Astrocyte of the cerebellum (primary cell): Measurements from ENCODE around the gene ARID5A.

Experiments
- DNase-seq: peaks from one replicate; pipeline ENCODE4 v3.0.0-alpha.2; 2011; ENCODE audit warnings: low read depth
- H3K4me3 ChIP-seq: 2 replicates; pipeline ENCODE4 v1.5.1; 2011; ENCODE audit warnings: mild to moderate bottlenecking, low read depth, low read length, moderate library complexity
- in situ Hi-C: cut with HindIII; loops from 2 replicates; pipeline ENCODE4 v1.10.0; 2017; ENCODE audit warnings: low sequenced_read_pairs
- TF ChIP-seq, protein P1 (sequence below): IDR thresholded peaks from 2 replicates; pipeline ENCODE4 v1.5.1; 2012; ENCODE audit warnings: low read length, low read depth, moderate library complexity, mild to moderate bottlenecking; ENCODE audit errors: missing control alignments

Gene ARID5A

DNA sequence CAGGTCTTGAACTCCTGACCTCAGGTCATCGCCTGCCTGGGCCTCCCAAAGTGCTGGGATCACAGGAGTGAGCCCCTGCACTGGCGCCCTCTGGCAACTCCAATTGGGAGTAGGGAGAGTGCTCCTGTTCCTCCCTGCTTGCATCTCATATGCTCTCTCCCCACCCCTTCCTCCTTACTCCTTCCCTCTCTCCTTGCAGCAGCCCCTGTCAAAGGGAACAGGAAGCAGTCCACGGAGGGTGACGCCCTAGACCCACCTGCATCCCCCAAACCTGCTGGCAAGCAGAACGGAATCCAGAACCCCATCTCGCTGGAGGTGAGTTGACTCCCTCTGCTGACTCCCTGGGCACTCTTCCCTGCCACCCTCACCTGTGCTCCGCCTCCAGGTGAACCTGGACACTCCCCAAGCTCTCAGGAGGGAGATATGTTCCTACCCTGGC, 10.7 kb downstream of the ARID5A start:
- DNase-seq, result no peak
- H3K4me3 ChIP-seq, result no peak overlapping the region
- in situ Hi-C loops, result loop anchor here (25.0 kb wide), 1 partner anchor 260 kb away; no protein-coding TSS in a partner anchor
- TF ChIP-seq, protein P1, sequence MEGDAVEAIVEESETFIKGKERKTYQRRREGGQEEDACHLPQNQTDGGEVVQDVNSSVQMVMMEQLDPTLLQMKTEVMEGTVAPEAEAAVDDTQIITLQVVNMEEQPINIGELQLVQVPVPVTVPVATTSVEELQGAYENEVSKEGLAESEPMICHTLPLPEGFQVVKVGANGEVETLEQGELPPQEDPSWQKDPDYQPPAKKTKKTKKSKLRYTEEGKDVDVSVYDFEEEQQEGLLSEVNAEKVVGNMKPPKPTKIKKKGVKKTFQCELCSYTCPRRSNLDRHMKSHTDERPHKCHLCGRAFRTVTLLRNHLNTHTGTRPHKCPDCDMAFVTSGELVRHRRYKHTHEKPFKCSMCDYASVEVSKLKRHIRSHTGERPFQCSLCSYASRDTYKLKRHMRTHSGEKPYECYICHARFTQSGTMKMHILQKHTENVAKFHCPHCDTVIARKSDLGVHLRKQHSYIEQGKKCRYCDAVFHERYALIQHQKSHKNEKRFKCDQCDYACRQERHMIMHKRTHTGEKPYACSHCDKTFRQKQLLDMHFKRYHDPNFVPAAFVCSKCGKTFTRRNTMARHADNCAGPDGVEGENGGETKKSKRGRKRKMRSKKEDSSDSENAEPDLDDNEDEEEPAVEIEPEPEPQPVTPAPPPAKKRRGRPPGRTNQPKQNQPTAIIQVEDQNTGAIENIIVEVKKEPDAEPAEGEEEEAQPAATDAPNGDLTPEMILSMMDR, result no peak

DNA sequence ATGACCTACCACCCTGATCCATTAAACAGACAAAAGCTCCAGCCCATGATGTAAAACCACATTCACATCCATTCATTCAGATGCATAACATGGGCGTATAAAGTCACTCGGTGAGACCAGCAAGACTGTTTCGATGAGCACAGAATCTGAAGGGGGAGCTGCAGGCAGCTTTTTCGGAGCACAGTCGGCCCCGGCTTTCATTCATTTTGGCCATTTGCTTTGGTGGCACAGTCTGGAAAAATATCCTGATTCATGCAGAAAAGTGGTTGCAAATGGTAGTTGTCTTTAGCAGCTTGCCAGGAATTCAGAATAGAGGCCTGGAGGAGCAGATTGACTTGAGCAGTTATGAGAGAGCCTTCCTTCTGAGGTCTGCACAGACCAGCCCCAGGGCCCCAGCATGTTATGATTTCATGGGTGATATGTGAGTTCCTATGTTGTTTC, 11.2 kb downstream of the ARID5A start:
- in situ Hi-C loops, result loop anchor here (25.0 kb wide), 1 partner anchor 260 kb away; no protein-coding TSS in a partner anchor
- TF ChIP-seq, protein P1, result peak; percentile 31
- no peak overlapping the region for H3K4me3 ChIP-seq
- DNase-seq, result peak; percentile 66

DNA sequence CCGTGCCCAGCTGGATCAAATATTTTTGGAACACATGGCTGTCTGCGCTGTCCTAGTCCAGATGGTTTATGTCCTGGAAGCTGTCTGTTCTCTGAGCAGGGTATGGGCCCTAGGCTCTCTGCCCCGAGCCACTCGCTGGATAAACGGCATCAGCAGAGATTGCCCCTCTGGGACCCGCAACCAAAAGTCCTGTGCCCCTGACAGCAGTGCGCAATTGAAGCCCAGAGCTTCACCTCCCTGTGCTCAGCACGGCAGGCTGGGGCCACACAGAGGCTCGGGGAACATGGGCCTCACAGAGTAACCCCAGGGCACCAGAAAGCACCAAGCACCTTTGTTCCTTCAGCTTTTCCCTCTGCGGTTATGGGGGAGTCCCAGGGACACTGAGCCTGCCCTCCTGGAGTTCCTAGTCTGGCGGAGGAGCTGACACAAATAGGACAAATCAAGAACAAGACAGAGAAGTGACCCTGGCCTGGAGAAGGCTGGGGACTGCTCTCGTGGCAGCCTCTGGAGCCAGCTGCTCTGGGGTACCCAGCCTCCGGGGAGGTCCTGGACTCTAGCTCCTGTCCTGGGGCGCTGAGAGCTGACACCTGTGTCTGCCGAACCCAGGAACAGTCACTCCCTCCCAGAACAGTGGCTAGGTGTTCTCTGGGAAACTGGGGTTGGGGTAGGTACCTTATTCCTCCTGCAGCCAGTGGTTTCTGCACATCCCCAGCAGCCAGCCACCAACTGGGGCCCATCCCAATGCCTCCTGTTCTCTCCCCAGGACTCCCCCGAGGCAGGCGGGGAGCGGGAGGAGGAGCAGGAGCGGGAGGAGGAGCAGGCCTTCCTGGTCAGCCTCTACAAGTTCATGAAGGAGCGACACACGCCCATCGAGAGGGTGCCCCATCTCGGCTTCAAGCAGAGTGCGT, 12.3 kb downstream of the ARID5A start:
- TF ChIP-seq, protein P1, result no peak
- no peak for DNase-seq
- no peak overlapping the region for H3K4me3 ChIP-seq
- in situ Hi-C loops, result loop anchor here (25.0 kb wide), 1 partner anchor 262 kb away; no protein-coding TSS in a partner anchor

DNA sequence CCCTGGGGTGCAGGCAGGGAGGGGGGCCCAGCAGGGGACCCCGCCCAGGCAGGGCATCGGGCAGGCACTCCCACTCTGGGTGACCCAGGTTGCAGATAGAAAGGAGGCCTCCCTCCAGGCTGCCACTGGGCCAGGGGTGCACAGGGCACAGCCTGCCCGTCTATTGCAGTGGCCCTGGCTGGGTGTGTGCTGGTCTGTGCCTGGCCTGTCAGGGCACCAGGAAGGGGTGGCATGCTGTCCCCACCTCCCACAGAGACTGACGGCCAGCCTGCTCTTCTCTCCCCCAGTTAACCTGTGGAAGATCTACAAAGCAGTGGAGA, 12.9 kb downstream of the ARID5A start:
- H3K4me3 ChIP-seq, result no peak overlapping the region
- in situ Hi-C loops, result loop anchor here (25.0 kb wide), 1 partner anchor 262 kb away; no protein-coding TSS in a partner anchor
- TF ChIP-seq, protein P1, result no peak
- no peak for DNase-seq

DNA sequence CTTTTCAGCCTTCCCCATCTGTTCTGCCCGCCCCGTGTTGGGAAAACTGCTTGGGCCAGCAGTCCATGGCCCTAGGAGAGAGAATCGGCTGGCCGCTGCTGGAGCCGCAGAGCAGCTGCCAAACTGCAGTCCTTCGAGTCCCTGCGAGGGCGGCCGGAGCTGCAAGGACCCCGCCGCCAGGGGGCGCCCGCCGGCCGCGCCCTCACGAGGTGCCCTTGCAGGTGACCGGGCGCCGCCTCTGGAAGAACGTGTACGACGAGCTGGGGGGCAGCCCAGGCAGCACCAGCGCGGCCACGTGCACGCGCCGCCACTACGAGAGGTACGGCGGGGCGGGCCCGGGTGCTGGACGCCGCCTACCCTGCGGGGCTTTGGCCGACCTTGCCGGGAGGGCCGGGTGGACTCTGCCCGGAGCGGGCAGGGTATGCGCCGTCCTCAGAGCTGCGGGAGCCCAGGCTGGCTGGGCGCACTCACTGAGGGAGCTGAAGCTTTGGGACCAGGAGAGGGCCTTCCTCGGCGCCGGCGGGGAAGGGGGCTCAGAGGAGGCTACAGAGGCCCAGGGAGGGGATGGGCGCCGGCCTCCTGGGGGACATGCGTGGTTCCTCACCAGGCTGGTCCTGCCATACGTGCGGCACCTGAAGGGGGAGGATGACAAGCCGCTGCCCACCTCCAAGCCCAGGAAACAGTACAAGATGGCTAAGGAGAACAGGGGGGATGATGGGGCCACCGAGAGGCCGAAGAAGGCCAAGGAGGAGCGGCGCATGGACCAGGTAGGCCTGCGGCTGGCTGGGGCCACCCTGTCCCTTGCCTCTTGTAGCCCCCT, 13.6 kb downstream of the ARID5A start:
- DNase-seq, result no peak
- TF ChIP-seq, protein P1, result peak; percentile 32
- in situ Hi-C loops, result loop anchor here (25.0 kb wide), 1 partner anchor 263 kb away; no protein-coding TSS in a partner anchor
- no peak overlapping the region for H3K4me3 ChIP-seq
